ENCODE results near the gene CAMTA1. TPM values are rescaled to one million over a fixed set of nuclear protein-coding genes. Genes with fewer than 3 reads are reported as not detected.

The CAMTA1 gene
- total RNA-seq, 1 experiment from 2014 or later: 118 TPM

DNA sequence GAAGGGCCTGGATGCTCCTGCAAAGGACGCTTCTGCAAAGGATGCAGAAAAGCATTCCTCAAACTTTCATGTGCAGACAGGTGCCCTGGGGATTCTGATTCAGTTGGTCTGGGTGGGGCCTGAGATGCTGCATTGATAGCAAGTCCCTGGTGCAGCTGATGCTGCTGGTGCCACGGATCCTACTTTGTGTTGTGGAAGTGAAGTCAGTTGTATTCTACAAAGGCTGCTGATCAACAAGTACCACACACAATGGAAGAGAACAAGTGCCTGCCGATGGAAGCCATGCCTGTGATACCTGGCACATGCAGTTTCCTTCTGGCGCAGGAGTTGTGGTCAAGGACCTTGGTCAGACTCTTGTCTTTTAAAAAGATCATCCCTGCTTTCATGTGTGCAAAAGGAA lies 478.8 kb downstream of the CAMTA1 start:
- Histone ChIP-seq H4K20me1 (ENCODE audit: insufficient read depth, low read depth, low read length) (no peaks in the 10 kb centered on the region), H3K4me1 (ENCODE audit: low read length) (peaks cover 66% of the 10 kb centered on the region), H3K4me2 (ENCODE audit: low read depth, low read length, poor library complexity, severe bottlenecking) (peak overlapping the region; percentile 26), H3K36me3 (ENCODE audit: insufficient read depth, low read length) (peaks cover under 1% of the 10 kb centered on the region; the same call in 1 of the 2 replicates), H3K79me2 (ENCODE audit: low read length) (no peaks in the 10 kb centered on the region), H3K9ac (ENCODE audit: low read length) (no peak overlapping the region), H3K9me2 (replicated peaks; ENCODE audit: insufficient read depth, low read length) (no peaks in the 10 kb centered on the region), H3K27me3 (ENCODE audit: low read length) (no peaks in the 10 kb centered on the region), H3K27ac (ENCODE audit: low read length) (no peak overlapping the region), H3K4me3 (ENCODE audit: low read length) (no peak overlapping the region), H2AFZ (ENCODE audit: low read length) (no peak overlapping the region), H3K9me3 (ENCODE audit: low read length) (peaks cover 5% of the 10 kb centered on the region; the same call in 1 of the 2 replicates)
- DNase-seq: no peak

DNA sequence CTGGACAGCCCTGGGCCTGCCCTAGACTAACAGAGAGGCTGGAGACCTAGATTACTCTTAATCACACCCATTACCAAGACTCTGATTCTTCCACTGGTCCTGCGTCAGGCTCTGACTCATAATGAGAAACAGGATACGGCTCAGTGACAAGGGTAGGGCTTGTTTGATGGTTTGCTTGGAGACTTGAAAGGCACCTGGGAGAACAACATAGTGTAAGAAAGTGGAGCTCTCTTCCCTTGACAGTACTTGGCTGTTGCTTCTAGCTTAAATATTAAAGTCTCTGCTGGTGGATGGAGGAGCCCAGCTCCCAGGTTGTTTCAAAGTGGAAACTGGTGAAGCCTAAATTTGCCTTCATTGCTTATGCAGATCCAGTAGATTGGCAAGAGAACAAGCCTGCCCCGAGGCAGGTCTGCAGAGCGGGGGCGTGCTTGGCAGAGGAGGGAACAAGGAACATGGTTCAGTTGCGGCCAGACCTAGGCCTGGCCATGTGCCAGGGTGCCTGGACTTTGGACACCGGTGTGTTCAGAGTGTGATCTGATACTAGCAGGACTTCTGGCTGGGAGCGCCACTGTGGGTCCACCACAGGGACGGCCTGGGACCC lies 480.6 kb downstream of the CAMTA1 start:
- no peaks in the 10 kb centered on the region for H3K9me2 ChIP-seq (replicated peaks; ENCODE audit: insufficient read depth, low read length)
- no peaks in the 10 kb centered on the region for H3K27me3 ChIP-seq (ENCODE audit: low read length)
- H3K9ac ChIP-seq (ENCODE audit: low read length): peak overlapping the region; percentile 34; the same call in 1 of the 2 replicates
- H3K4me3 ChIP-seq (ENCODE audit: low read length): peak overlapping the region; percentile 1; the same call in 1 of the 2 replicates
- peaks cover 68% of the 10 kb centered on the region for H3K4me1 ChIP-seq (ENCODE audit: low read length)
- no peaks in the 10 kb centered on the region for H4K20me1 ChIP-seq (ENCODE audit: insufficient read depth, low read depth, low read length)
- DNase-seq: peak; percentile 75
- peak overlapping the region; percentile 67 for H3K4me2 ChIP-seq (ENCODE audit: low read depth, low read length, poor library complexity, severe bottlenecking)
- H2AFZ ChIP-seq (ENCODE audit: low read length): peak overlapping the region; percentile 60; the same call in 1 of the 2 replicates
- peaks cover 6% of the 10 kb centered on the region; the same call in 1 of the 2 replicates for H3K36me3 ChIP-seq (ENCODE audit: insufficient read depth, low read length)
- no peaks in the 10 kb centered on the region for H3K79me2 ChIP-seq (ENCODE audit: low read length)
- peaks cover 12% of the 10 kb centered on the region; the same call in 1 of the 2 replicates for H3K9me3 ChIP-seq (ENCODE audit: low read length)
- peak overlapping the region; percentile 98 for H3K27ac ChIP-seq (ENCODE audit: low read length)

DNA sequence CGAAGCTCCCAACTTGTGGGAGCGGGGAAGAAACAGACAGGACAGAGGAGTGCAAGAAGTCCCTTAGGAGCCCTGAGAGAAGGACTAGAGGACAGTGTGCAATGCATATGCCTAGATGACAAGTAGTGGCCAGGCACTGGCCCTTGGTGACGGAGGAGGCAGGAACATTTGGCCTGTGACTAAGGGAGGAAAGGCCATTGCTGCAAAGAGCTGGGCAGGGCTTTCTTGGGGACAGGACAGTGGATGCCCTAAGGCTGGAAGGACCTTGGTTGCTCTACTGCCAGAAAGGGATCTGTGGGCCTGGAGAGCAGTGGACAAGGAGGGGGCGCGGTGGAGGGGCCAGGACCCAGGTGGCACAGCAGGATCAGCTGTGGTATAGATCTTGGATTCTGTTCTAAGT lies 481.3 kb downstream of the CAMTA1 start:
- Histone ChIP-seq H3K36me3 (ENCODE audit: insufficient read depth, low read length) (peaks cover 6% of the 10 kb centered on the region; the same call in 1 of the 2 replicates), H3K27ac (ENCODE audit: low read length) (peak overlapping the region; percentile 98), H3K9me3 (ENCODE audit: low read length) (peaks cover 12% of the 10 kb centered on the region; the same call in 1 of the 2 replicates), H2AFZ (ENCODE audit: low read length) (no peak overlapping the region), H4K20me1 (ENCODE audit: insufficient read depth, low read depth, low read length) (no peaks in the 10 kb centered on the region), H3K27me3 (ENCODE audit: low read length) (no peaks in the 10 kb centered on the region), H3K4me1 (ENCODE audit: low read length) (peaks cover 70% of the 10 kb centered on the region), H3K4me3 (ENCODE audit: low read length) (peak overlapping the region; percentile 38; the same call in 1 of the 2 replicates), H3K9me2 (replicated peaks; ENCODE audit: insufficient read depth, low read length) (no peaks in the 10 kb centered on the region), H3K9ac (ENCODE audit: low read length) (peak overlapping the region; percentile 69), H3K4me2 (ENCODE audit: low read depth, low read length, poor library complexity, severe bottlenecking) (peak overlapping the region; percentile 67), H3K79me2 (ENCODE audit: low read length) (no peaks in the 10 kb centered on the region)
- DNase-seq: no peak

DNA sequence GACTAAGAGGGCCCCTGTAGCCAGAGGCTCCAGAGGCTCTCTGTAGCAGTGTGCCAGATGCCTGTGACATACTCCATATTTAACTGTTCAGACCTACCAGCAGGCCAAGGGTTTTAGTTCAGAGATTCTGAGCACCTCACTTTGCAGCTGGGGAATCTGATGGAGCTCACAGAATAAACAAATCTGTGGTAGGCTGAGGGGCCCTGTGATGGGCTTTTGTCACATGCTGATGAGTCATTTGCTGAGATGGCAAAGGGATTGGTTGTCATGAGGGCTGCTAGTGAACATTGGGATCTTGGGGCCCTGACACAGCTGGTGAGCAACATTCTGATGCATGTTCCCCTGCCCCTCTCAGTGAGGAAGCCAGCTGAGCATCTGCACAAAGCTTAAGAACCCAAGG lies 482.2 kb downstream of the CAMTA1 start:
- peaks cover 6% of the 10 kb centered on the region; the same call in 1 of the 2 replicates for H3K36me3 ChIP-seq (ENCODE audit: insufficient read depth, low read length)
- no peaks in the 10 kb centered on the region for H3K79me2 ChIP-seq (ENCODE audit: low read length)
- H3K27ac ChIP-seq (ENCODE audit: low read length): peak overlapping the region; percentile 98
- peak; percentile 92 for DNase-seq
- no peaks in the 10 kb centered on the region for H3K9me2 ChIP-seq (replicated peaks; ENCODE audit: insufficient read depth, low read length)
- H3K9me3 ChIP-seq (ENCODE audit: low read length): peaks cover 12% of the 10 kb centered on the region; the same call in 1 of the 2 replicates
- H3K4me2 ChIP-seq (ENCODE audit: low read depth, low read length, poor library complexity, severe bottlenecking): peak overlapping the region; percentile 67
- H4K20me1 ChIP-seq (ENCODE audit: insufficient read depth, low read depth, low read length): no peaks in the 10 kb centered on the region
- peak overlapping the region; percentile 69 for H3K9ac ChIP-seq (ENCODE audit: low read length)
- H3K4me1 ChIP-seq (ENCODE audit: low read length): peaks cover 69% of the 10 kb centered on the region
- no peak overlapping the region for H2AFZ ChIP-seq (ENCODE audit: low read length)
- no peaks in the 10 kb centered on the region for H3K27me3 ChIP-seq (ENCODE audit: low read length)
- peak overlapping the region; percentile 48 for H3K4me3 ChIP-seq (ENCODE audit: low read length)

DNA sequence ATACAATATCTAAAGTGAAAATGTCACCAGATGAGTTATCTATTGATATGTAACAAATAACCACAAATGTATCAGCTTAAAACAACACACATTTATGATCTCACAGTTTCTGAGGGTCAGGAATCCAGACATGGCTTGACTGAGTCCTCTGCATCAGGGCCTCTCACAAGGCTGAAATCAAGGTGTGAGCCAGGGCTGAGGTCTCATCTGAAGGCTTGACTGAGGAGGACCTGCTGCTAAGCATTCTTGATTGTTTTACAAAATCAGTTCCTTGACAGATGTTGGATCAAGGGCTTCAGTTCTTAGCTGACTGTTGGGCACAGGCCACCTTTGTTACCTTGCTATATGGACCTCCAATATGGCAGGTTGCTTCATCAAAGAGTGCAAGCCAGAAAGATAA lies 483.7 kb downstream of the CAMTA1 start:
- Histone ChIP-seq H3K79me2 (ENCODE audit: low read length) (no peaks in the 10 kb centered on the region), H3K9me3 (ENCODE audit: low read length) (peaks cover 12% of the 10 kb centered on the region; the same call in 1 of the 2 replicates), H3K4me2 (ENCODE audit: low read depth, low read length, poor library complexity, severe bottlenecking) (no peak overlapping the region), H3K27ac (ENCODE audit: low read length) (peak overlapping the region; percentile 98), H4K20me1 (ENCODE audit: insufficient read depth, low read depth, low read length) (no peaks in the 10 kb centered on the region), H3K9me2 (replicated peaks; ENCODE audit: insufficient read depth, low read length) (no peaks in the 10 kb centered on the region), H3K4me1 (ENCODE audit: low read length) (peaks cover 59% of the 10 kb centered on the region), H3K27me3 (ENCODE audit: low read length) (no peaks in the 10 kb centered on the region), H3K36me3 (ENCODE audit: insufficient read depth, low read length) (peaks cover 6% of the 10 kb centered on the region; the same call in 1 of the 2 replicates), H3K4me3 (ENCODE audit: low read length) (peak overlapping the region; percentile 7; the same call in 1 of the 2 replicates), H3K9ac (ENCODE audit: low read length) (no peak overlapping the region), H2AFZ (ENCODE audit: low read length) (no peak overlapping the region)
- DNase-seq: no peak

DNA sequence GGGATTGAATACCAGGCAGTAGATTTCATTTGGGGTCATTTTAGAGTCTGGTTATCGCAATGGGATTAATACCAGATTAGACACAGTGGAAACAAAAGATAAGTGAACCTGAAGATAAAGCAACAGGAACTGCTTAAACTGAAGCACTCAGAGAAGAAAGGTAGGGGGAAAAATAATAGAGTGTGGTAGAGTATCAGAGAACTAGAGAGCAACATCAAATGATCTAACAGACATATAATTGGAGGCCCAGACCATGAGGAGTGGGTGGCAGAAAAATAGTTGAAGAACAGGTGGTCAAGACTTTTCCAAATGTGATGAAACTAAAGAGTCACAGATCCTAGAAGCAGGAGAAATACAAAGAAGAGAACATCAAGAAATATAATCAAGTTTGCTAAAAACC lies 484.3 kb downstream of the CAMTA1 start:
- Histone ChIP-seq H2AFZ (ENCODE audit: low read length) (no peak overlapping the region), H3K9ac (ENCODE audit: low read length) (no peak overlapping the region), H3K79me2 (ENCODE audit: low read length) (no peaks in the 10 kb centered on the region), H3K36me3 (ENCODE audit: insufficient read depth, low read length) (peaks cover 6% of the 10 kb centered on the region; the same call in 1 of the 2 replicates), H3K9me3 (ENCODE audit: low read length) (peaks cover 12% of the 10 kb centered on the region; the same call in 1 of the 2 replicates), H4K20me1 (ENCODE audit: insufficient read depth, low read depth, low read length) (no peaks in the 10 kb centered on the region), H3K9me2 (replicated peaks; ENCODE audit: insufficient read depth, low read length) (no peaks in the 10 kb centered on the region), H3K27me3 (ENCODE audit: low read length) (no peaks in the 10 kb centered on the region), H3K4me3 (ENCODE audit: low read length) (no peak overlapping the region), H3K27ac (ENCODE audit: low read length) (peak overlapping the region; percentile 98), H3K4me1 (ENCODE audit: low read length) (peaks cover 54% of the 10 kb centered on the region), H3K4me2 (ENCODE audit: low read depth, low read length, poor library complexity, severe bottlenecking) (no peak overlapping the region)
- DNase-seq: no peak

DNA sequence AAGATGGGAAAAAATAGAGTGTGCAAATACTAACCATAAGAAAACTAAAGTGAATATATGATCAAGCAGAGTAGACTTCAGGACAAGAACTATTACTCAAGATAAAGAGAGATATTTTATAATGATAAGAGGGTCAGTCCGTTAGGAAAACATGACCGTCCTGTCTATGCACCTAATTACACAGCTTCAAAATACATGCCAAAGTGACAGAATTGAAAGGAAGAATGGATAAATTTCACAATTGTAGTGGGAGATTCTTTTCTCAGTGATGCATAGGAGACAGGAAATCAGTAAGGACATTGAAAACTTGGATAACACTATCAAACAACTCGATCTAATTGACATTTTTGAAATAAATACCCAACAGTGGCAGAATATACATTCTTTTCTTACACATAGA lies 489.0 kb downstream of the CAMTA1 start:
- Histone ChIP-seq H3K9me3 (ENCODE audit: low read length) (peaks cover 6% of the 10 kb centered on the region; the same call in 1 of the 2 replicates), H3K4me1 (ENCODE audit: low read length) (peaks cover 16% of the 10 kb centered on the region), H3K4me2 (ENCODE audit: low read depth, low read length, poor library complexity, severe bottlenecking) (no peak overlapping the region), H3K9me2 (replicated peaks; ENCODE audit: insufficient read depth, low read length) (no peaks in the 10 kb centered on the region), H3K36me3 (ENCODE audit: insufficient read depth, low read length) (peaks cover 4% of the 10 kb centered on the region; the same call in 1 of the 2 replicates), H3K4me3 (ENCODE audit: low read length) (no peak overlapping the region), H3K27ac (ENCODE audit: low read length) (no peak overlapping the region), H4K20me1 (ENCODE audit: insufficient read depth, low read depth, low read length) (no peaks in the 10 kb centered on the region), H3K27me3 (ENCODE audit: low read length) (no peaks in the 10 kb centered on the region), H2AFZ (ENCODE audit: low read length) (no peak overlapping the region), H3K79me2 (ENCODE audit: low read length) (no peaks in the 10 kb centered on the region), H3K9ac (ENCODE audit: low read length) (no peak overlapping the region)
- no peak for DNase-seq

DNA sequence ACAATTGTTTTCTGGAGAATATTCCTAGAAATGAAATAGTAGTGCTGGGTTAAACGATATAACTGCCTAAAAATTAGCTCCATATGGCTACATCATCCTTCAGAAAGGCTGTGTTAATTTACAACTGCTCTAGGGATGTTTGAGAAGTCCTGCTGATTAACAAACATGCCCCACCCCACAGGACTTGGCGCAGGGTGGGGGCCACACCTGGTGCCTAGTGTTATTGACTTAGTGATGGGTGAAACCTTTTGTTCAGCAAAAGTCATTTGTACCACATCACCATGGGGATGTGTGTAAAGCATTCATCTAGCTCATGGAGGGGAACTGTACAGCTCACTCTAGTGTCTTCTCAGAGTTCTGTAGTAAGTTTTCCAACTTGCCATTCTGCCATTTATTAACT lies 492.8 kb downstream of the CAMTA1 start:
- no peak overlapping the region for H3K4me2 ChIP-seq (ENCODE audit: low read depth, low read length, poor library complexity, severe bottlenecking)
- no peaks in the 10 kb centered on the region for H3K9me3 ChIP-seq (ENCODE audit: low read length)
- no peaks in the 10 kb centered on the region for H4K20me1 ChIP-seq (ENCODE audit: insufficient read depth, low read depth, low read length)
- no peaks in the 10 kb centered on the region for H3K36me3 ChIP-seq (ENCODE audit: insufficient read depth, low read length)
- no peak for DNase-seq
- peaks cover 20% of the 10 kb centered on the region for H3K4me1 ChIP-seq (ENCODE audit: low read length)
- no peaks in the 10 kb centered on the region for H3K79me2 ChIP-seq (ENCODE audit: low read length)
- no peak overlapping the region for H2AFZ ChIP-seq (ENCODE audit: low read length)
- no peak overlapping the region for H3K4me3 ChIP-seq (ENCODE audit: low read length)
- no peak overlapping the region for H3K9ac ChIP-seq (ENCODE audit: low read length)
- H3K27me3 ChIP-seq (ENCODE audit: low read length): no peaks in the 10 kb centered on the region
- no peaks in the 10 kb centered on the region for H3K9me2 ChIP-seq (replicated peaks; ENCODE audit: insufficient read depth, low read length)
- H3K27ac ChIP-seq (ENCODE audit: low read length): no peak overlapping the region
